Measurements from ENCODE around the gene GLRX.

DNA sequence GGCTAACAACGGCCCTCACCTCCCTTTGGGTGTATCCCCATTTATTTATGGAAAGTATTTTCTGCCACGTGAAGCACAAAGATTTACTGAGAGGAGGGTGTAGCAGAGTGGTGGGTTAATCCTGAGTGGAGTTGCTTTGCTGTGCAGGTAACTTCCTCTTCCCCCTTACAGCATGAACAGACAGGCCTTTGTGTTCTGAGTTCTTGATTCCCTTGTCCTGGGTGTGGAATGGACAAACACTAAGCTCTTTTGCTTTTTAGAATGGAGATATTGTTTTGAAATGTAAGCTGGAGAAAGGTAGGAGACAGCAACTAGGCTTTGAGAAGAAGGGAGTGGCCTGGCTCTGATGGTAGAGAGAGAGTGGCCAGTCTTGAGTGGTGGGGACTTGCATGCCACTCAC, 17.1 kb upstream of the GLRX start:
- TF ChIP-seq EZH2 (IDR thresholded peaks at IDR 0.05) (no peak), POLR2AphosphoS5 (IDR thresholded peaks at IDR 0.05; ENCODE audit: borderline replicate concordance, low read depth, low read length) (no peak)

Measured in SK-N-MC (cell line).